GM19239 (cell line): ENCODE results near the gene TTC9C.
"Not testable (repeated sequence)": the region's sequence is repeated elsewhere in the genome, so short reads cannot be mapped to it uniquely, and the experiment has no call there.

ENCODE experiments used
- DNase-seq: peaks from one replicate; pipeline ENCODE4 v3.0.0; 2011; ENCODE audit warnings: low spot score; ENCODE audit not compliant: insufficient read length
- FAIRE-seq: peaks from 2 replicates; lab custom pipeline; 2011; peaks lifted over from hg19 to GRCh38; lab: Jason Lieb, UNC

TTC9C gene

DNA sequence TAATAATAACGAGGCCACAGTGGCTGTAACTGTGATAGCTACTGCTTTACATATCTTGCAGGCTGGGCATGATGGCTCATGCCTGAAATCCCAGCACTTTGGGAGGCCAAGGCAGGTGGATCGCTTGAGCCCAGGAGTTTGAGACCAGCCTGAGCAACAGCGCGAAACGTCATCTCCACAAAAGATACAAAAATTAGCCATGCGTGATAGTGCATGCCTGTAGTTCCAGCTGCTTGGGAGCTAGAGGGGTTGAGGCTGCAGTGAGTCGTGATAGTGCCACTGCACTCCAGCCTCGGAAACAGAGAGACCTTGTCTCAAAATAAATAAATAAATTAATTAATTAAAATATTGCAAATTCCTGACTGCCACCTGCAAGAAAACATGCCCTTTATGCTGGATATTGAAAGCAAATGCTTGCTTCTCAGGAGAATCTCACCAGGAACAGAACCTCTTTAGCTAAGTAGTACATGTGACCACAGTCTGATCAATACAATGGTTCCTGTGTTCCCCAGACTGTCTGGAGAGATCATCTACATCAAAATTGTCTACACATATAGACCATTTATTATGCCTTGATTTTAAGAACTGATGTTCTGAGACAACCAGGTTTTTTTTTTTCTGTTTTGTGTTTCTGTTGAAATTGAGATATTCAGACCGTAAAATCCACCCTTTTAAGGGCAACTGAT, 19.3 kb downstream of the TTC9C start:
- FAIRE-seq (no peak), DNase-seq (no peak)

DNA sequence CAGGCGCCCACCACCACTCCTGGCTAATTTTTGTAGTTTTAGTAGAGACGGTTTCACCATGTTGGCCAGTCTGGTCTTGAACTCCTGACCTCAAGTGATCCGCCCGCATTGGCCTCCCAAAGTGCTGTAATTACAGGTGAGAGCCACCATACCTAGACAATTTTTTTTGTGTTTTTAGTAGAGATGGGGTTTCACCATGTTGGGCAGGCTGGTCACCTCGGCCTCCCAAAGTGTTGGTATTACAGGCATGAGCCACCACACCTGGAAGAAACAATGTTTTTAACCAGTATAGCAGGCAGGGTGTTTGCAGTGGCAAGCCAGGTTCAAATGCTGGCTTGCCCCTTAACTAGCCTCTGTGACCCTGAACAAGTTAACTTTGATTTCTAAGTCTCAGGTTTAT, 21.6 kb downstream of the TTC9C start:
- FAIRE-seq, DNase-seq: not testable (repeated sequence)

DNA sequence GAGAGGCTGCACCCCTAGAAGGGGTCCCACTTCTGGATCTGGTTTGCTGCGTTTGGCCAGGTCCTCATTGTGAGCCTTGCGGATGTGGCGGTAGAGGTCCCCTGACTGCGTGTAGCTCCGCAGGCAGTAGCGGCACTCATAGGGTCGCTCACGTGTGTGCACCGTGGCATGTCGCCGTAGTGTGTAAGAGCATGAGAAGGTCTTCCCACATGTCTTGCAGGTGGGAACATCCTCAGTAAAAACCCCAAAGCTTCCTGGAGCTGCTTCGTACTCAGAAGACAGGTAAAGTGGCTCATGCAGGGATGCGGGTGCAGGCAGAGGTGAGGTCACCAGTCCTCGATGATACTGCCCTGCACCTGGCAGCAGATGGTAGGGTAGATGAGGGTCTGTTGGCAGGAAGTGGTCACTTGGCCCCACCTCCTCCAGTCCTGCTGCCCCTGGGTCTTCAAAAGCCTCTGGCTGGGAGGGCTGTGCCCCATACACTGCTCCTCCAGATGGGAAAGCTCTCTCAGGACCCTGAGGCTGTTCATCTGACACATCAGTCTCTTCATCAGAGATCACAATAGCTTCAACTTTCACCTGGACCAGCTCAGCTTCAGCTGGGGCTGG, 24.0 kb downstream of the TTC9C start:
- no peak for DNase-seq
- FAIRE-seq: no peak

DNA sequence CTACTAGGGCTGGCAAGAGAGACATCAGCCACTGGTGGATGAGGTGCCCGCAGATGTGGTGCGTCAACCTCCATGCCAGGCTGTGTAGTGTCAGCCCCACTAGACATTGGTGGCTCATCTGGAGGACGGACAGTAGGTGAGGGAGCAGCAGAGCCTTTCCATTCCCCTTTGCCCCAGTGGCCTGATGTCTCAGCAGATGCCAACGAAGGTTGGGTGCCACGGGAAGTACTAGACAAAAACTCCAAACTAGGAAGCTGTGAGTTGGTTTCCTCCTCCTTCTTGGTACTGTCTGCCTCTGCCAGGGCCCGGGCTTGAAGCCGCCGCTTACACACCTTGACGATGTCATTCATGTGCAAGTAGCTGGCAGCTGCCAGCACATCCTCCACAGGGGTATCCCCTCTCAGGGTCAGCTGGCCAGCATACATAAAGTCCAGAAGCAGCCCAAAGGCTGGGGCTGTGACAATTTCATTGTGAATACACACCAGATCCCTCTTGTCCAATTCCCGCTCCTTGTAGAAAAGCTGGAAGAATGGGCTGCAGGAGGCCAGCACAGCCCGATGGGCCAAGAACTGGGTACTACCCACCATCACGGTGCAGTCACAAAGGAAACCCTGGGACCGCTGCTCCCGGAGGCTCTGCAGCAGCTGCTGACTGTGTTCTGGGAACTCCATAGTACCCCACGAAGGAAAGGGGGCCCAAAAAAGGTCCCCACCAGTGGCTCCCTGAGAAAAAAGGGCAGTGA, 24.9 kb downstream of the TTC9C start:
- FAIRE-seq: no peak

DNA sequence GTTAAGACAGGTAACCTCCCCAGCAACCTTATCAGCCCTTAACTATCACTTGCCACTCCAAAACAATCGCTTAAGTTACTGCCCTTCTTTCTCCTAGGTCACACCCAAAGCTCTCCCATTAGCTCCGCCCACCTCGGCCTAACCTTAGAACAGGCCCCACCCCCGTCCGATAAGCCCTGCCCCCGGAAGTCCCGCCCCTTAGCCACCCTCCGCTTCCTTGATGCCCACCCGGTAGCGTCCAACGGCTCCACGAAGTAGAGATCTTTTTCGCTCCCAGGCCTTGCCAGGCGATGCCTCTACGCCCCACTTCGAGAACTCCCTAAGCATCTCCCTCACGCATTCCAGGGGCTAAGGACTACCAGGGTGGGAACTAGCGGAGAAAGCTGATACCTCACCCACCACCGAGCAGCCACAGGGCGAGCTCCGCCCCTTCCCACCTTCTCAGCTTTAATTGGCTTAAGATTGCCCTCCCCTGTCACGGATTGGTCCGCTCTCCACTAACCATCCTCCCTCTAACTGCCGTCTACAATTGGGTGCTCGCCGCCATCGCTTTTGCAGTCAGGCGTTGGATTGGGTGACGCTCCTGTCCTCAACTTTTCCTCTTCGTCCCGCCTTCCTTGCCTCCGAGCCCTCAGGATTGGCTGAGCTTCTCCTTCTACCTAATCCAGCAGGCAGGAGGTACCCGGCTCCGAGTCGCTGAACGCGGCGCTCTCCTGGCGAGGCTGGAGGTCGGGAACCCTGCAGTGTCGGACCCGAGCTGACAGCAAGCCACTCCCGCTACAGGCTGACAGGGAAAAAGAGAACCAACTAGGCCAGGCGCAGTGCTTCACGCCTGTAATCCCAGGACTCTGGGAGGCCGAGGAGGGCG, 25.7 kb downstream of the TTC9C start, which contains the start of gene ZBTB3:
TSS of gene ZBTB3 (minus strand) at position 425 of the 868 bp plus-strand sequence. CDS start 496 bp downstream, outside the sequence.
- peak; percentile 99 for FAIRE-seq
- peak; percentile 85 for DNase-seq

More for the DNA sequence above, 24.9 kb downstream of the TTC9C start:
- no peak for DNase-seq

DNA sequence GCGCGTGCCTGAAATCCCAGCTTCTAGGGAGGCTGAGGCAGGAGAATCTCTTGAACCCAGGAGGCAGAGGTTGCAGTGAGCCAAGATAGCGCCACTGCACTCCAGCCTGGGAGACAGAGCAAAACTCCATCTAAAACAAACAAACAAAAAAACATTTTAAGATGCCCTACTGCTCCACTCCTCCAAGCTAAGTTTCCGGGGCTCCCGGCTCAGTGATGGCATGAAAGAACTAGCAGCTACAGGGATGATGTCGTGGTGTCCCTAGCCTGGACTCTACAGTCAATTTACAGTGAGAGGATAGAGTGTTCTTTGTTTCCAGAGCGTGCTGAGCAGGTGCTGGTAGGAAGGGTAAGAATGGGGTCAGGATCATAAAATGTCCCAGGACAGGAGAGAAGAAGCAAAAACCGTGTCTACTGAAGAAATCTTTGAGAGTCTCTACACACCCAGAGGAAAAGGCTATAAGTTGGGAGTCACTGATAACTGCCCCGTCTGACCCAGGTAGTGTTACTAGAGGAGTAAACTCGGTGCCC, 26.9 kb downstream of the TTC9C start:
- FAIRE-seq: no peak
- DNase-seq: no peak

DNA sequence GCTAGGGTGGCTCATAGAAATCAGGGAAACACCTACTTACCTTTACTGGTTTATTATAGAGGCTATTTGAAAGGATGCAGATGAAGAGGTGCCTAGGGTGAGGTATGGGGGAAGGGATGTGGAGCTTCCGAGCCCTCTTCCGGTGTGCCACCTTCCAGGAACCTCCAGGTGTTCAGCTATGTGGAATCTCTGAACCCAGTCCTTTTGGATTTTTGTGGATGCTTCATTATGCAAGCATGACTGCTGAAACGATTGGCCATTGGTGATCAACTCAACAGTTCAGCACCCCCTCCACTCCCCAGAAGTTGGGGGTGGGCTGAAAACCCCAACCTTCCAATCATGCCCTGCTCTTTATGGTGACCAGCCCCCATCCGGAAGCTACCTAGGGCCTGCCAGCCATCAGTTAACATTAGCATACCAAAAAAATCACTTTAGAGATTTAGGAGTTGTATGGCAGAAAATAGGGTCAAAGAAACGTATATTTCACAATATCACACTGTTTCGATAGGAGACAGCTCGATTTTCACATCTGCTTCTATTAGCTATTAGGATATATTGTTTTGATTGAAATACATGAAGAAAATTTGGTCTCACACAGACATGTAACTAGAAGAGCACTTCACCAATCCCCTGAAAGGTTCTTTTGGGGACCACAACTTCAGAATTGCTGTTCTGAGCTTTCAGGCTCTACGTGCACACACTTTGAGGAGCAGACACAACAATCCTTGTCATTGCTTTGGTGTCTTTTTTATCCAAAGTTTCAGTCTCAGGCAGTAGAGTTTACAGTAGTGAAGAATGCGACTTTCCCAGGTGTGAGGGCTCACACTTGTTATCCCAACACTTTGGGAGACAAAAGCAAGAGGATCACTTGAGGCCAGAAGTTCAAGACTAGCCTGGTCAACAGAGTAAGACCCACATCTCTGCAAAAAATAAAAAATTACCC, 29.8 kb downstream of the TTC9C start:
- DNase-seq (no peak), FAIRE-seq (no peak)

DNA sequence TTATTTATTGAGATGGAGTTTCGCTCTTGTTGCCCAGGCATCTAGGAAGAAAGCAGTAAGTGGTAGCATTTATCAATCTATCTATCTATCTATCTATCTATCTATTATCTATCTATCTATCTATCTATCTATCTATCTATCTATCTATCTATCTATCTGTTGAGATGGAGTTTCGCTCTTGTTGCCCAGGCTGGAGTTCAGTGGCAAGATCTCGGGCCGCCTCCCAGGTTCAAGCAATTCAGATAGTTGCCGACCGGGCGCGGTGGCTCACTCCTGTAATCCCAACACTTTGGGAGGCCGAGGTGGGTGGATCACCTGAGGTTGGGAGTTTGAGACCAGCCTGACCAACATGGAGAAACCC, 32.6 kb downstream of the TTC9C start:
- not testable (repeated sequence) for FAIRE-seq, DNase-seq

DNA sequence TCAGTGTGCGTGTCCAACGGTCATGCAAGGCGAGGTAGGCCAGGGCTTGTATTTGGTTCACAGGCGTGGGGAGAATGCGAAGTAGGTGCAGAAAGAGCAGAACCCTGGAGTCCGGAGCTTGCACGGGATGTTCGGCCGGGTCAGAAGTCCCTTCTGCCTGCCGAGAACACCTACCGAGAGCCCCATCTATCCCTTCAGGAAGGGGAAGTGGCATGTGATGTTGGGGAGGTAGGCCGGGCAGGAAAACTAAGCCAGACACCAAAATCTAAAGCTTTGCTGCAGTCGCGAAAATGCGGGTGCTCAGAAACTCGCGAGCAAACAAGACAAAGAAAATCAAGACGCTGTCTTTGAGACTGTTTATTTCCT, 42.5 kb downstream of the TTC9C start:
- DNase-seq (peak; percentile 18), FAIRE-seq (no peak)

DNA sequence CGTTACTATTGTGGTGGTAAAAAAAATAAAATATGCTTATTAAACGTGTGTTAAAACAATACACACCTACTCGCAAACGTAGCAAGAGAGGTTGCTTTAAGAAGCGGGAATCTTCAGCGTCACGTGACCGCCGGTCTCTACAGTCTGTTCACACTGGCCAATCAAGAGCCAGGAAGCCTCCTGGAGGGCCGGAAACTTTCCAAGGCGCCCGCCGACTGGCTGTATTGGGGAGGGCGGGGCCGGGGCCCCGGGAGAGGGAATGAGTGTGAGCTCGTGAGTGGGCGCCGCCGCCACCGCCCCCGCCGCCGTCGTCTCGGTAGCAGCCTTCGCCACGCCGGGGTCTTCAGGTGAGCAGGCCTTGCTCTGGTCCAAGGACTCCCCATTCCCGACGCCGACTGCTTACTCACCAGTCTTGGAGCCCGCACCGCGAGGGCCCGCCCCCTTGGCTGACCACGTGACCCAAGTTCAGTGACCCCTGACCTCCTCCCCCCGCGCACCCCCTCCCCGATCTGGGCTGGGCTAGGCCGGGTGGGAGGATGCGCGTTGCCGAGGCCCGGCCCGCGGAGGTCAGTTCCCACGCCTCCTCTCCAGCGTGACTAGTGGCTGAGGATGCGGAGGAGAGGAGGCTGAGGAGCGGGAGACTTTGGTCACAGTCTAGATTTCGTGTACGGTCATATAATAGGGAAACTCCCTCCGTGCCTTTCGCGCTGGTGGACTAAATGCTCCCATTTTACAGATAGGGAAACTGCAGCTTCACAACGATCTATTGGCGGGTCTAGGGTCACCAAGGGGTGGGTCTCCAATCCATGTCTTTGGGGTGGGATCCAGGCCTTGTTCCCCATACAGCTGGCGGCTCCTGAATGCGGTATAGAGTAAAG, 43.1 kb downstream of the TTC9C start, which contains the start of gene TAF6L:
TSS of gene TAF6L (plus strand) at position 253 of the 878 bp plus-strand sequence. CDS start 4,388 bp downstream, outside the sequence.
- DNase-seq (peak; percentile 82), FAIRE-seq (peak; percentile 90)

DNA sequence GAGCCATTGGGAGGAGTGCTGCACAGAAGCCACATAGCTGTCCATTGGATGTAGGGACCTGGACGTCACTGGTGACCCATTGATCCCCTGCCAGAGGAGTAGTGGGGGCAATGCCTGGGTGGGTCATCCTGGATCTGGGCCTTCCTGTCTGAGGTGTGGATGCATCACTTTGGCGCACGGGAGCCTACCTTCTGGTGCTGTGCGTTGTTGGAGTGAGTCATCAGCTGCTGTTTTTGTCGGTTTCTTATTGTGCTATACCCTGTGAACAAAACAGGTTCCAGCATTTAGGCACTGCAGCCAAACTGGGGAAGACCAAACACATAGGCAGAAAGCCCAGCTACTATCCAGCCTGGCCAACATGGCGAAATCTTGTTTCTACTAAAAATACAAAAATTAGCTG, 46.1 kb downstream of the TTC9C start:
- FAIRE-seq (no peak), DNase-seq (no peak)

DNA sequence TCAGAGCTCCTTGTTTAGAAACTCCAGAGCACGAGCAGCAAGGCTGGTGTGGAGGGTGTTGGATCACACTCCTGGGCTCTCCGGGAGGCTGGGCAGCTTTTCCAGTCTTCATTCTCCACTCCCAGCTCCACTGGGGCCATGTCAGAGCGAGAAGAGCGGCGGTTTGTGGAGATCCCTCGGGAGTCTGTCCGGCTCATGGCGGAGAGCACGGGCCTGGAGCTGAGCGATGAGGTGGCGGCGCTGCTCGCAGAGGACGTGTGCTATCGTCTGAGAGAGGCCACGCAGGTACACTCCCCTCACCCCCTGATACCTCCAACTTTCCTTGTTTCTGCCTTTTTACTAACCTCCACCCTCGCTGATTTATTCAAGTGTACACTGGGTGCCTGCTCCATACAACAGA, 47.4 kb downstream of the TTC9C start:
- FAIRE-seq (no peak), DNase-seq (no peak)

DNA sequence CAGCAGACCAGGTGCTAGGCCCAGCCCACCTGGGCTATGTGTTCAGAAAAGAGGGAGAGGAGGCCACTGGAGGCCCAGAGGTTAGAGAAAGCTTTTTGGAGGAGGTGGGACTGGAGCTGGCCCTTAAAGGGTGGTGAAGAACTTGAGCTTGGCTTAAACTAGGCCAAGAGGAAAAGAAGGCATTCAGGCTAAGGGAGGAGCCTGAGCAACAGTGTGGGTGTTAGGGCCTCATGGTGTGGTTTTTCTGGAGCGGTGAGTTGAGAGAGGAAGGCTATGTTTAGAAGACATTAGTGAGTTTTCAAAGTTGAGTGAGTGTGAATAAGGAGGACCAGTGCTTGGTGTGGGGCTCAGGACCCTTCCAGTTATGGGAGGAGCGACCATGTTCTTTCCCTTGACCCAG, 49.1 kb downstream of the TTC9C start:
- FAIRE-seq: no peak

DNA sequence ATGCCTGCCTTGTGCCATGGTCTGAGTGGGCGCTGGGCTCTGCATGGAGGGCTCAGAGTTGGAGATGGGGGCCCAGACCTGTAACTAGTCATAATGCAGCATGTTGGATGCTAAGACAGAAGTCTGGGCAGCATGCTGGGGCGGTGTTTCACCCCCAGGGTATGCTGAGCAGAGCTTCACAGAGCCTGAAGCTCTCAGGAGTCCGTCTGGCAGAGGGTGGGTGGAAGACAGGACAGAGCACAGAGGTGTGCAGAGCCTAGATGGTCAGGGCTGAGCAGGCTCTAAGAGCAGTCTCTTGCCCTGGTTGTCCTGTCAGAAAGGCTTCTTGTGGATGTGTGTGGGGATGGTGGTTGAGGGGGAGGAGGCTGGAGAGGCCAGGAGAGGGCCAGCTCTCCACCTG, 50.2 kb downstream of the TTC9C start:
- no peak for DNase-seq
- no peak for FAIRE-seq

More for the DNA sequence above, 49.1 kb downstream of the TTC9C start:
- no peak for DNase-seq

DNA sequence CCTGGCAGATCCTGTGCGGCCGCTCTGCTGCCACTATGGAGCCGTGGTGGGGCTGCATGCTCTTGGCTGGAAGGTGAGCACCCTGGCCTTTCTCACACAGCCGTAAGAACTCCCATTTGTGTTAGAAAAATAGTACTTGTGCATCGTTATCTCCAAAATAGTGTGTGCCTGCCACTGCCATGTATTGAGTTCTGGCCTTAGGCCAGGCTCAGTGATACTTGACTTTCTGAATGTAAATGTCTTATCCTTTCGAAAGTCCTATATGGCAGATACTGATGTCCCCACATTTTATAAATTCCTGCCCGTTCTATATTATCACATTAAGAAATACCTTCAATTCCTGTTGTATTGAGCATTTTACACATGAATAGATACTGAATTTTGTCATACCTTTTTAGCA, 54.5 kb downstream of the TTC9C start:
- DNase-seq (no peak), FAIRE-seq (no peak)

DNA sequence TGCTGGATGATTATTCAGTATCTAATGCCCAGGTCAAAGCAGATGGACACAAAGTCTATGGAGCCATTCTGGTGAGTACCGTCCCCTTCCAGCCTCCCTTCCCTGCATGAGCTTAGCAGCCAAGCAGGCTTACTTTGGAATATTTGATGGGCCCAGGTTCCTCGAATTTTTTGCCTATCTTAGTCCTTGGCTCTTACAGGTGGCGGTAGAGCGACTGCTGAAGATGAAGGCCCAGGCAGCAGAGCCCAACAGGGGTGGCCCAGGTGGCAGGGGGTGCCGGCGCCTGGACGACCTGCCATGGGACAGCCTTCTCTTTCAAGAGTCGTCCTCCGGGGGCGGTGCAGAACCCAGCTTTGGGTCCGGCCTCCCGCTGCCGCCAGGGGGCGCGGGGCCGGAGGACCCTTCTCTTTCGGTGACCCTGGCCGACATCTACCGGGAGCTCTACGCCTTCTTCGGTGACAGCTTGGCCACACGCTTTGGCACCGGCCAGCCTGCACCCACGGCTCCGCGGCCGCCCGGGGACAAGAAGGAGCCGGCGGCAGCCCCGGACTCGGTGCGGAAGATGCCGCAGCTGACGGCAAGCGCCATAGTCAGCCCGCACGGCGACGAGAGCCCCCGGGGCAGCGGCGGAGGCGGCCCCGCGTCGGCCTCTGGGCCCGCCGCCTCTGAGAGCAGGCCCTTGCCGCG, 58.2 kb downstream of the TTC9C start:
- FAIRE-seq (peak; percentile 66), DNase-seq (peak; percentile 88)

DNA sequence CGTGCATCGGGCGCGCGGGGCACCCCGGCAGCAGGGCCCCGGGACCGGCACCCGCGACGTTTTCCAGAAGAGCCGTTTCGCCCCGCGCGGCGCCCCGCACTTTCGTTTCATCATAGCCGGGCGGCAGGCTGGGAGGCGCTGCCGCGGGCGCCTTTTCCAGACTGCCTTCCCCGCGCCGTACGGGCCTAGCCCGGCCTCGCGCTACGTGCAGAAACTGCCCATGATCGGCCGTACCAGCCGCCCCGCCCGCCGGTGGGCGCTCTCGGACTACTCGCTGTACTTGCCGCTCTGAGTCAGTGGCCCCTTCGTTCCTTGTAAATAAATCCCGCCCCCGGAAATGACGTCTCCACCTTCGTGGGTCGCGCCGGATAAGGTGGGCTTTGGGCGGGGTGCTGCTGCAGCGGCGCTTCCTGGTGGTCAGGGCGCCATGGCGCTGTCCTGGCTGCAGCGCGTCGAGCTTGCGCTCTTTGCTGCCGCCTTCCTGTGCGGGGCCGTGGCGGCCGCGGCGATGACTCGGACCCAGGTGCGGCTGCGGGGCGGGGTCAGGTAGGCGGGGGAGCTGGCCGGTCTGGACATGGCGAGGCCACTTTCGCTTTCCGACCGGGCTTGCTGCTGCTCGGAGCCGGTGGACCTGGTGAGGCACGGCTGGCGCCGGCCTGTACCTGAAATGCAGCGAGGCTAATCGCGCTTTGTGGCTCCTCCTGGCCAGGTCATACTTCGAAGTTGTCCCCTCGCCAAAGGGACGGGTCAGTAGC, 58.9 kb downstream of the TTC9C start, which contains the start of gene TMEM179B:
TSS of gene TMEM179B (plus strand) at position 398 of the 755 bp plus-strand sequence. CDS start at position 428, 30 bp downstream.
- DNase-seq: peak; percentile 93
- FAIRE-seq: peak; percentile 96
